ENCODE measurements around the gene R3HCC1L.

The R3HCC1L gene

GRCh38 chr10:98101366-98101765, 33.1 kb upstream of the R3HCC1L start:
- DNase-seq (ENCODE audit: low read depth), result no peak
- no peak overlapping the region for H3K4me3 ChIP-seq (ENCODE audit: low read depth, low read length)
- TF ChIP-seq MAX (IDR thresholded peaks at IDR 0.05; ENCODE audit: low read depth, low read length) (no peak), MYC (IDR thresholded peaks at IDR 0.05; ENCODE audit: low read depth, low read length) (no peak), POLR2A (IDR thresholded peaks at IDR 0.05; ENCODE audit: extremely low read depth, insufficient read length) (no peak), CTCF (IDR thresholded peaks at IDR 0.05; ENCODE audit: low read depth, low read length) (no peak)

GRCh38 chr10:98104125-98104524, 30.3 kb upstream of the R3HCC1L start:
- TF ChIP-seq MAX (IDR thresholded peaks at IDR 0.05; ENCODE audit: low read depth, low read length) (no peak), POLR2A (IDR thresholded peaks at IDR 0.05; ENCODE audit: extremely low read depth, insufficient read length) (no peak), CTCF (IDR thresholded peaks at IDR 0.05; ENCODE audit: low read depth, low read length) (no peak), MYC (IDR thresholded peaks at IDR 0.05; ENCODE audit: low read depth, low read length) (no peak)
- DNase-seq (ENCODE audit: low read depth), result no peak
- H3K4me3 ChIP-seq (ENCODE audit: low read depth, low read length), result no peak overlapping the region

GRCh38 chr10:98106531-98106930, 27.9 kb upstream of the R3HCC1L start:
- no peak for TF ChIP-seq CTCF (IDR thresholded peaks at IDR 0.05; ENCODE audit: low read depth, low read length)
- no peak for TF ChIP-seq POLR2A (IDR thresholded peaks at IDR 0.05; ENCODE audit: extremely low read depth, insufficient read length)
- TF ChIP-seq MAX (IDR thresholded peaks at IDR 0.05; ENCODE audit: low read depth, low read length), result no peak
- TF ChIP-seq MYC (IDR thresholded peaks at IDR 0.05; ENCODE audit: low read depth, low read length), result no peak
- DNase-seq (ENCODE audit: low read depth), result no peak
- H3K4me3 ChIP-seq (ENCODE audit: low read depth, low read length), result no peak overlapping the region

- DNase-seq (ENCODE audit: low read depth), result no peak
- no peak overlapping the region for H3K4me3 ChIP-seq (ENCODE audit: low read depth, low read length)
- TF ChIP-seq MAX (IDR thresholded peaks at IDR 0.05; ENCODE audit: low read depth, low read length), result no peak
- no peak for TF ChIP-seq CTCF (IDR thresholded peaks at IDR 0.05; ENCODE audit: low read depth, low read length)
- no peak for TF ChIP-seq MYC (IDR thresholded peaks at IDR 0.05; ENCODE audit: low read depth, low read length)
- no peak for TF ChIP-seq POLR2A (IDR thresholded peaks at IDR 0.05; ENCODE audit: extremely low read depth, insufficient read length)
Observed at GRCh38 chr10:98107644-98108430, 26.6 kb upstream of the R3HCC1L start.

- no peak for TF ChIP-seq POLR2A (IDR thresholded peaks at IDR 0.05; ENCODE audit: extremely low read depth, insufficient read length)
- no peak for TF ChIP-seq MYC (IDR thresholded peaks at IDR 0.05; ENCODE audit: low read depth, low read length)
- TF ChIP-seq MAX (IDR thresholded peaks at IDR 0.05; ENCODE audit: low read depth, low read length), result no peak
- no peak for TF ChIP-seq CTCF (IDR thresholded peaks at IDR 0.05; ENCODE audit: low read depth, low read length)
- no peak for DNase-seq (ENCODE audit: low read depth)
- no peak overlapping the region for H3K4me3 ChIP-seq (ENCODE audit: low read depth, low read length)
Observed at GRCh38 chr10:98110356-98110755, 24.1 kb upstream of the R3HCC1L start.

All from NB4 (cell line).